HCT116 (cell line): Measurements from ENCODE around the gene RPS6KC1.

ENCODE experiments used
- ATF3 ChIP-seq: IDR thresholded peaks from 2 replicates; pipeline ENCODE4 v1.6.1; 2012
- CEBPB ChIP-seq: IDR thresholded peaks from 2 replicates; pipeline ENCODE4 v1.6.1; 2012; ENCODE audit warnings: low read depth
- CTCF ChIP-seq, 3 experiments: fragments of 200-600 bp in 1 of 3; sonication (generic) in 1 of 3; IDR thresholded peaks in 2 of 3; conservative IDR thresholded peaks in 1 of 3; 2 replicates each; pipeline ENCODE4 v1.5.1; 2012 to 2017; ENCODE audit warnings: low read depth in 2 of 3, low read length in 2 of 3, antibody characterized with exemption in 1 of 3, borderline replicate concordance in 1 of 3, control low read depth in 1 of 3, mild to moderate bottlenecking in 1 of 3, mixed read lengths in 1 of 3, mixed run types in 1 of 3, moderate library complexity in 1 of 3; ENCODE audit not compliant: insufficient read depth in 1 of 3
- EZH2 ChIP-seq: fragments of 200-600 bp; sonication (generic); IDR thresholded peaks from 2 replicates; pipeline ENCODE4 v1.6.1; 2017; ENCODE audit warnings: antibody characterized with exemption, mixed run types
- FOSL1 ChIP-seq: IDR thresholded peaks from 2 replicates; pipeline ENCODE4 v1.6.1; 2012; ENCODE audit warnings: low read depth
- JUND ChIP-seq: IDR thresholded peaks from 2 replicates; pipeline ENCODE4 v1.6.1; 2012
- POLR2A ChIP-seq: IDR thresholded peaks from 2 replicates; pipeline ENCODE4 v1.7.0; 2011; ENCODE audit warnings: borderline replicate concordance; ENCODE audit not compliant: insufficient read depth, insufficient read length; ENCODE audit errors: extremely low read depth
- POLR2AphosphoS5 ChIP-seq: IDR thresholded peaks from 2 replicates; pipeline ENCODE4 v1.6.1; 2011; ENCODE audit warnings: mild to moderate bottlenecking, low read depth, low read length, moderate library complexity
- REST ChIP-seq: IDR thresholded peaks from 2 replicates; pipeline ENCODE4 v1.6.1; 2012; ENCODE audit warnings: low read depth
- SP1 ChIP-seq: IDR thresholded peaks from 2 replicates; pipeline ENCODE4 v1.6.1; 2012; ENCODE audit warnings: low read depth
- YY1 ChIP-seq: IDR thresholded peaks from 2 replicates; pipeline ENCODE4 v1.6.1; 2011; ENCODE audit warnings: low read length, low read depth, moderate library complexity, mild to moderate bottlenecking; ENCODE audit not compliant: insufficient replicate concordance; ENCODE audit errors: extremely low read depth

GRCh38 chr1:213125643-213126042, 74.6 kb downstream of the RPS6KC1 start:
- TF ChIP-seq EZH2 (no peak), CTCF (IDR thresholded peaks at IDR 0.05 in 2 of 3, conservative IDR thresholded peaks at IDR 0.05 in 1 of 3; ENCODE audit: borderline replicate concordance in 1 of 3, insufficient read depth in 1 of 3, low read depth in 2 of 3, low read length in 2 of 3) (no peak), POLR2A (no peak), REST (no peak), YY1 (no peak), ATF3 (no peak), SP1 (no peak), JUND (no peak), FOSL1 (no peak), POLR2AphosphoS5 (no peak), CEBPB (no peak)
